ENCODE results near the gene S1PR5. TPM values are rescaled to one million over a fixed set of nuclear protein-coding genes. Genes with fewer than 3 reads are reported as not detected.

The S1PR5 gene
- total and polyA plus RNA-seq, 2 of the 8 experiments (the other 6 are each of a cell fraction or from before 2014, with no cell fraction given), result 2.4 to 8.6 TPM

- Histone ChIP-seq H4K8ac (ENCODE audit: extremely low read depth, insufficient read depth, low read length) (no peak overlapping the region), H4K5ac (ENCODE audit: insufficient read length, low read depth, low read length) (no peak overlapping the region), H3K79me1 (ENCODE audit: low read depth, low read length) (no peaks in the 10 kb centered on the region), H3K23me2 (ENCODE audit: low read depth, low read length) (no peaks in the 10 kb centered on the region), H3K4me2 (ENCODE audit: insufficient read depth in 1 of 2, low read depth in 2 of 2, low read length in 2 of 2) (no peak overlapping the region), H4K20me1 (replicated peaks in 1 of 2; ENCODE audit: control insufficient read depth in 1 of 2, insufficient read depth in 2 of 2, low read length in 2 of 2) (no peaks in the 10 kb centered on the region), H2BK5ac (ENCODE audit: low read depth, low read length) (no peak overlapping the region), H4K91ac (replicated peaks; ENCODE audit: insufficient read length, low read length) (no peak overlapping the region), H3K9ac (replicated peaks in 1 of 4; ENCODE audit: extremely low read depth in 1 of 4, low read depth in 3 of 4, low read length in 3 of 4) (no peak overlapping the region), H3K4me3 (ENCODE audit: extremely low read depth in 1 of 4, insufficient read depth in 2 of 4, low read depth in 3 of 4, low read length in 4 of 4) (no peak overlapping the region), H3K27ac (ENCODE audit: low read depth, low read length) (no peak overlapping the region), H3K4me1 (replicated peaks in 1 of 4; ENCODE audit: control insufficient read depth in 3 of 4, insufficient read depth in 4 of 4, low read length in 3 of 4) (peaks cover 0 to 13% (median 6%) of the 10 kb centered on the region in 4 experiments; a peak in 6 of 7 replicates), H3K14ac (ENCODE audit: insufficient read length) (no peak overlapping the region), H2AK5ac (ENCODE audit: low read depth, low read length) (no peak overlapping the region), H3K4ac (replicated peaks; ENCODE audit: insufficient read length, low read depth, low read length) (no peak overlapping the region), H3K36me3 (ENCODE audit: control insufficient read depth in 2 of 4, insufficient read depth in 4 of 4, low read length in 3 of 4) (no peaks in the 10 kb centered on the region), H2BK120ac (replicated peaks; ENCODE audit: low read depth, low read length) (no peak overlapping the region), H2BK12ac (ENCODE audit: low read depth, low read length) (no peak overlapping the region), H3K79me2 (ENCODE audit: control insufficient read depth in 1 of 2, insufficient read depth in 2 of 2, low read length in 2 of 2) (no peaks in the 10 kb centered on the region), H2AFZ (ENCODE audit: low read length) (no peak overlapping the region), H3K9me3 (ENCODE audit: insufficient read depth in 2 of 2, low read depth in 1 of 2, low read length in 1 of 2) (no peaks in the 10 kb centered on the region), H3K56ac (replicated peaks; ENCODE audit: insufficient read length, low read depth, low read length) (no peak overlapping the region), H3K23ac (ENCODE audit: insufficient read length) (no peak overlapping the region), H3K18ac (ENCODE audit: extremely low read depth, low read length) (no peak overlapping the region), H3K27me3 (replicated peaks in 1 of 4; ENCODE audit: control insufficient read depth in 3 of 4, extremely low read depth in 1 of 4, insufficient read depth in 3 of 4, low read length in 3 of 4) (no peaks in the 10 kb centered on the region), H2BK20ac (ENCODE audit: low read length) (no peak overlapping the region), H2BK15ac (ENCODE audit: low read length) (no peak overlapping the region)
- ChIA-PET POLR2A (ENCODE audit: partially characterized antibody) (interaction anchor here (1.6 kb wide), 1 partner anchor 171 kb away, joined by 3 read pairs; no protein-coding TSS in a partner anchor), CTCF (ENCODE audit: partially characterized antibody) (interaction anchor here (0.6 to 3.3 kb wide), 8 partner anchors 11 to 516 kb away, joined by 3 to 9 read pairs (median 6); no protein-coding TSS in a partner anchor)
- TF ChIP-seq SRF (IDR thresholded peaks at IDR 0.05; ENCODE audit: low read depth, low read length) (no peak), KDM5A (IDR thresholded peaks at IDR 0.05; ENCODE audit: low read length) (no peak), POLR2AphosphoS5 (IDR thresholded peaks at IDR 0.05; ENCODE audit: low read depth, low read length) (no peak), TBP (IDR thresholded peaks at IDR 0.05; ENCODE audit: low read depth, low read length) (no peak), GABPA (IDR thresholded peaks at IDR 0.05; ENCODE audit: borderline replicate concordance, insufficient read depth, low read length) (no peak), NANOG (IDR thresholded peaks at IDR 0.05; ENCODE audit: insufficient read depth, low read depth, low read length, poor library complexity, severe bottlenecking) (no peak), TAF1 (IDR thresholded peaks at IDR 0.05; ENCODE audit: low read depth, low read length) (no peak), TCF12 (IDR thresholded peaks at IDR 0.05; ENCODE audit: low read depth, low read length) (no peak), ATF3 (IDR thresholded peaks at IDR 0.05; ENCODE audit: insufficient read depth, low read depth, low read length) (no peak)
- FAIRE-seq (no peak), DNase-seq (ENCODE audit: low read depth in 1 of 2, low spot score in 2 of 2) (no peak)
- 83% methylated on average over 5 of the region's 5 CpGs; no CpG with 5 or more reads in 1 of the 2 experiments for WGBS, 2 experiments (ENCODE audit: extremely low coverage in 1 of 2, insufficient coverage in 1 of 2, insufficient read length in 1 of 2, insufficient replicate concordance in 2 of 2, low coverage in 1 of 2, low lambda C conversion rate in 2 of 2, missing lambda C conversion rate in 1 of 2)
These were observed 44.1 kb downstream of the S1PR5 start for GRCh38 chr19:10473192-10473591.

All from H1 (cell line).